ENCODE results near the gene CRMP1.

CRMP1 gene

GRCh38 chr4:5919571-5919970 is 26.7 kb upstream of the CRMP1 start:
- DNase-seq (ENCODE audit: low spot score): no peak

- DNase-seq (ENCODE audit: low spot score): no peak
Measured at GRCh38 chr4:5919044-5919443, 26.2 kb upstream of the CRMP1 start.

GRCh38 chr4:5918331-5918985 is 25.6 kb upstream of the CRMP1 start:
- DNase-seq (ENCODE audit: low spot score): no peak

GRCh38 chr4:5917672-5918071 is 24.8 kb upstream of the CRMP1 start:
- DNase-seq (ENCODE audit: low spot score): no peak

- no peak for DNase-seq (ENCODE audit: low spot score)
Measured at GRCh38 chr4:5916229-5916628, 23.3 kb upstream of the CRMP1 start.

- no peak for DNase-seq (ENCODE audit: low spot score)
Measured at GRCh38 chr4:5913454-5913853, 20.6 kb upstream of the CRMP1 start.

GRCh38 chr4:5912614-5913019 is 19.7 kb upstream of the CRMP1 start:
- DNase-seq (ENCODE audit: low spot score): no peak

GRCh38 chr4:5908876-5909427 is 16.1 kb upstream of the CRMP1 start:
- no peak for DNase-seq (ENCODE audit: low spot score)

- DNase-seq (ENCODE audit: low spot score): no peak
Measured at GRCh38 chr4:5906191-5906590, 13.3 kb upstream of the CRMP1 start.

- no peak for DNase-seq (ENCODE audit: low spot score)
Measured at GRCh38 chr4:5905714-5906113, 12.8 kb upstream of the CRMP1 start.

GRCh38 chr4:5900844-5901243 is 8.0 kb upstream of the CRMP1 start:
- DNase-seq (ENCODE audit: low spot score): no peak

GRCh38 chr4:5899881-5900280 is 7.0 kb upstream of the CRMP1 start:
- DNase-seq (ENCODE audit: low spot score): no peak

GRCh38 chr4:5899396-5899795 is 6.5 kb upstream of the CRMP1 start:
- DNase-seq (ENCODE audit: low spot score): no peak

- DNase-seq (ENCODE audit: low spot score): no peak
Measured at GRCh38 chr4:5897674-5898073, 4.8 kb upstream of the CRMP1 start.

GRCh38 chr4:5895287-5895686 is 2.4 kb upstream of the CRMP1 start:
- no peak for DNase-seq (ENCODE audit: low spot score)

- DNase-seq (ENCODE audit: low spot score): no peak
Measured at GRCh38 chr4:5894266-5894665, 1.4 kb upstream of the CRMP1 start.

GRCh38 chr4:5893591-5893990 is 705 bp upstream of the CRMP1 start:
- DNase-seq (ENCODE audit: low spot score): no peak

GRCh38 chr4:5892323-5893003 is 423 bp downstream of the CRMP1 start:
- no peak for DNase-seq (ENCODE audit: low spot score)

- DNase-seq (ENCODE audit: low spot score): no peak
Measured at GRCh38 chr4:5891563-5892322, 1.1 kb downstream of the CRMP1 start.

- DNase-seq (ENCODE audit: low spot score): peak; percentile 32
Measured at GRCh38 chr4:5890063-5890727, 2.7 kb downstream of the CRMP1 start.

- DNase-seq (ENCODE audit: low spot score): no peak
Measured at GRCh38 chr4:5889002-5889696, 3.7 kb downstream of the CRMP1 start.

Measured in globus pallidus (tissue), 1 donor.